Immature natural killer cell (primary cell): Measurements from ENCODE around the gene VWA7. TPM values are rescaled to one million over a fixed set of nuclear protein-coding genes. Genes with fewer than 3 reads are reported as not detected.

Source experiments
- DNase-seq, 3 donors: peaks; one replicate each; pipeline ENCODE4 v3.0.0; 2022; ENCODE audit warnings: mixed read lengths in 1 of 3
- H3K27ac Mint-ChIP-seq, 6 donors: one replicate each; pipeline ENCODE4 v1.8.0; 2020; ENCODE audit warnings: mixed read lengths in 6 of 6, mild to moderate bottlenecking in 5 of 6, inconsistent platforms in 4 of 6, moderate library complexity in 3 of 6
- H3K27me3 Mint-ChIP-seq, 3 donors: one replicate each; pipeline ENCODE4 v1.8.0; 2020 to 2021; ENCODE audit warnings: low read depth in 3 of 3, mild to moderate bottlenecking in 3 of 3, mixed read lengths in 3 of 3, moderate library complexity in 3 of 3, inconsistent platforms in 1 of 3
- H3K36me3 Mint-ChIP-seq, 3 donors: one replicate each; pipeline ENCODE4 v1.8.0; 2020; ENCODE audit warnings: mixed read lengths in 3 of 3, inconsistent platforms in 2 of 3, mild to moderate bottlenecking in 2 of 3
- H3K4me1 Mint-ChIP-seq, 2 donors: one replicate each; pipeline ENCODE4 v1.8.0; 2020; ENCODE audit warnings: inconsistent platforms in 2 of 2, mild to moderate bottlenecking in 2 of 2, mixed read lengths in 2 of 2, moderate library complexity in 1 of 2
- H3K4me3 Mint-ChIP-seq, 5 donors: one replicate each; pipeline ENCODE4 v1.8.0; 2020; ENCODE audit warnings: mild to moderate bottlenecking in 5 of 5, mixed read lengths in 5 of 5, inconsistent platforms in 3 of 5, moderate library complexity in 3 of 5
- H3K9me3 Mint-ChIP-seq, 6 donors: one replicate each; pipeline ENCODE4 v1.8.0; 2020; ENCODE audit warnings: mild to moderate bottlenecking in 6 of 6, mixed read lengths in 6 of 6, inconsistent platforms in 4 of 6, moderate library complexity in 3 of 6
- polyA plus RNA-seq, 3 donors: library from polyadenylated mRNA; unstranded; fragments of 300-500 nt; fragmentation: Illumina TruSeq; gene quantifications; one replicate each; pipeline ENCODE4 v1.2.3, GENCODE V29; 2021

Gene VWA7
- polyA plus RNA-seq, 3 donors from 2014 or later, result 0.21 to 1.8 (median 0.93) TPM

GRCh38 chr6:31736021-31736767 is 40.9 kb downstream of the VWA7 start, which contains the start of gene CLIC1:
Gene CLIC1, minus strand, starts transcription at chr6:31736530. Its CDS starts 230 bp downstream, at chr6:31736300.
- Mint-ChIP-seq H3K27me3 (peaks cover 8 to 28% (median 18%) of the 10 kb centered on the region in 3 donors), H3K27ac (peak within 1 kb of the TSS; percentile 94 to 99 (median 97)), H3K4me3 (peak within 1 kb of the TSS; percentile 88 to 98 (median 96)), H3K4me1 (peaks cover 77 to 86% of the 10 kb centered on the region in 2 donors), H3K9me3 (no peaks in the 10 kb centered on the region), H3K36me3 (peaks cover 9 to 22% (median 12%) of the 10 kb centered on the region in 3 donors)
- DNase-seq, result peak; percentile 71 to 74 (median 73)

DNA sequence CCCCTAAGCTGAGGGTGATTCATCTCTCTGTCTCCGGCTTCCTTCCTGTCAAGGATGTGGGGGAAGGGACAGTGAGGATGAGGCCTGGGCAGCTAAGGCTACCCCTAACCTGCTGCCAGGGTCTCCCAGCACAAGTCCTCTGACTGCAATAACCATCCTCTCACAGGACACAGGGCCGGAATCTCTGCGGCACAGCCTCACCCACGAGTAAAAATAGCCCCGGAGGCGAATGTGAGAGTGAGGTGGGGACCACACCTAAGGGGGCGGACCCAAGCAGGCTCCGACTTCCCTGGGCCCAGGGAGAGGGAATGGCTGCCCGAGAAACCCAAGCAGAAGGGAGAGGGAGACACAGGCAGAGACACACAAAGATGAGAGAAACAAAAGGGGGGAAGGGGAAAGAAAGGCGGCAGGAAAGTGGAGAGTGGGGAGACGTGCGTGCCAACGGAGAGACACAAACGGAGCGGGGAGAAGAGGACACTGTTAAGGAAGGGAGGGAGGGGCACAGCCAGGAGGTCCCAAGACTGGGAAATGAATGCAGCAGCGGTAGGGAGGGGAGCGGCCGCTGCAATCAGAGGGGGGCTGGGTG is 42.2 kb downstream of the VWA7 start:
- DNase-seq, result peak; percentile 65 to 73 (median 66)
- Mint-ChIP-seq H3K27me3 (peaks cover 6 to 28% (median 14%) of the 10 kb centered on the region in 3 donors), H3K27ac (peak overlapping the region; percentile 94 to 99 (median 97)), H3K36me3 (peaks cover 9 to 32% (median 12%) of the 10 kb centered on the region in 3 donors), H3K4me1 (peaks cover 78 to 86% of the 10 kb centered on the region in 2 donors), H3K4me3 (peak overlapping the region; percentile 88 to 98 (median 96)), H3K9me3 (no peaks in the 10 kb centered on the region)

DNA sequence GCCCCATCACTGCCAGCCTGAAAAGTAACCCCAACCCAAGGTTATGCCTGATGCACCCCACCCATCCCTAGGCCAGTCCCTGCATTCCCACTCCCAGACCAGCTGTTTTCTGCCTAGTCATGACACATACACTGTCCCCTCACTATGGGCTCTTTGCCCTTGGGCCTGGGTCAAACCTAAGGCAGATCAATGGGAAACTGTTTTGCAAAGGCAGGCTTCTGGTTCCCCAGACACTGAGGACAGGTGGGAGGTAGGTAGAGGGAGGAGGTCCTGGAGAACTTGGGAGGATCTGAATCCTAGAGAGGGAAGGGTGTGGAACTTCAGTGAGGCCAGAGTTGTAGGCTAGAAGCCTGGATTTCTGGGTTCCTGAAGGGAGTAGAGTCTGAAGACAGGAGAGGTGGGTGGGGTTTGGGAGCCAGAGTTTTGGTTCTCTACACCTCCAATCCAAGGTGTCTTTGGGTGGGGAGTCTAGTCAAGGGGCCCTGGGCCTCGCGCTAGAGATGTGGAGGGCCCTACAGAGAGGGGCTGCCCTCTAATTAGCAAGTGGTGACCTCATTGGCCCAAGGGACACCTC is 42.8 kb downstream of the VWA7 start:
- peaks cover 9 to 32% (median 12%) of the 10 kb centered on the region in 3 donors for H3K36me3 Mint-ChIP-seq
- H3K9me3 Mint-ChIP-seq, result no peaks in the 10 kb centered on the region
- peaks cover 76 to 84% of the 10 kb centered on the region in 2 donors for H3K4me1 Mint-ChIP-seq
- peak overlapping the region; percentile 88 to 98 (median 96) for H3K4me3 Mint-ChIP-seq
- H3K27ac Mint-ChIP-seq, result peak overlapping the region; percentile 94 to 99 (median 97)
- DNase-seq, result no peak
- peaks cover 2 to 24% (median 10%) of the 10 kb centered on the region in 3 donors for H3K27me3 Mint-ChIP-seq

GRCh38 chr6:31733734-31734133 is 43.4 kb downstream of the VWA7 start:
- H3K4me3 Mint-ChIP-seq, result peak overlapping the region; percentile 88 to 98 (median 96)
- no peaks in the 10 kb centered on the region for H3K9me3 Mint-ChIP-seq
- no peak for DNase-seq
- H3K36me3 Mint-ChIP-seq, result peaks cover 9 to 32% (median 12%) of the 10 kb centered on the region in 3 donors
- peaks cover 76 to 84% of the 10 kb centered on the region in 2 donors for H3K4me1 Mint-ChIP-seq
- H3K27me3 Mint-ChIP-seq, result peaks cover 2 to 22% (median 10%) of the 10 kb centered on the region in 3 donors
- peak overlapping the region; percentile 88 to 99 (median 97) for H3K27ac Mint-ChIP-seq

DNA sequence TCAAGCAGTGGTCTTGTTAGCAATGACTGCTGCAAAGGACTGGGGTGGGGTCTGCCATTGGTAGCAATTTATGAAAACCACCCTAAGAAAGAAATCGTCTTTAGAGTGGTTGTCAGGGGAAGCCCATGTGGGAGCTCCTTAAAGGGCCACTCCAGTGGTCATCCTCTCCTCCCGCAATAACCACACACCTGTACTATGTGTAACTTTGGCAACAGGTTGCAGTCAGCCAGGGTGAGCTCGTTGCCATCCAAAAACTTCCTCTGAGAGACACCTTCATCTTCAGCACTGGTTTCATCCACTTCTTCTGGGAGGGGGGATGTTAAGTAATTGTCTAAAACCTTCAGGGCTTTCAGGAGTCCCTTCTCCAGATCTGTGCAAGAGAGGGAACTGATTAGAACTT is 45.1 kb downstream of the VWA7 start:
- Mint-ChIP-seq H3K4me1 (peaks cover 75 to 81% of the 10 kb centered on the region in 2 donors), H3K9me3 (no peaks in the 10 kb centered on the region), H3K27ac (peak overlapping the region in 4 of 6 donors; percentile 16 to 83 (median 54)), H3K4me3 (peak overlapping the region in 2 of 5 donors; percentile 15 to 38), H3K36me3 (peaks cover 9 to 32% (median 12%) of the 10 kb centered on the region in 3 donors), H3K27me3 (peaks cover 2 to 16% (median 11%) of the 10 kb centered on the region in 3 donors)
- DNase-seq, result no peak

DNA sequence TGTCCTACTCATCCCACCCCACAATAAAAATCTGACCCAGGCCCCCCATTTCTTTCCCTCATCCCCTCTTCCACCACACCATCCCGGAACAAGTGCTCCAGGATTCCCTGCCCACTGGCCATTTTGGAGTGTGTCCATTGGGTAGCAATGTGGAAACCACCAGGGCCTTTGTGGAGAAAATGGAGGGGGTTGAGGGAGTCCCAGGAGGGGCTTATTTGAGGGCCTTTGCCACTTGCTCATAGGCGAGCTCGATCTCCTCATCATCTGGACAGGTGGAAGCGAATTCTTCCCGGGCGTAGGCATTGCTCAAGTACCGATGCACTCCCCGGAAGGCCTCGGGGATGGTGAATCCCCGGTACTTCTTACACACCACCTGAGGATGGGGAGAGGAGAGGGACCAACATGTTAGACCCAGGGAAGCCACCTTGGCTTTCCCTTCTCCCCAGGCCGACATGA is 46.5 kb downstream of the VWA7 start:
- peak overlapping the region; percentile 83 to 98 (median 92) for H3K27ac Mint-ChIP-seq
- peaks cover under 1 to 10% (median 6%) of the 10 kb centered on the region in 3 donors for H3K27me3 Mint-ChIP-seq
- no peaks in the 10 kb centered on the region for H3K9me3 Mint-ChIP-seq
- H3K4me1 Mint-ChIP-seq, result peaks cover 78 to 79% of the 10 kb centered on the region in 2 donors
- H3K36me3 Mint-ChIP-seq, result peaks cover 7 to 45% (median 22%) of the 10 kb centered on the region in 3 donors
- DNase-seq, result no peak
- peak overlapping the region; percentile 97 to 99 (median 99) for H3K4me3 Mint-ChIP-seq

DNA sequence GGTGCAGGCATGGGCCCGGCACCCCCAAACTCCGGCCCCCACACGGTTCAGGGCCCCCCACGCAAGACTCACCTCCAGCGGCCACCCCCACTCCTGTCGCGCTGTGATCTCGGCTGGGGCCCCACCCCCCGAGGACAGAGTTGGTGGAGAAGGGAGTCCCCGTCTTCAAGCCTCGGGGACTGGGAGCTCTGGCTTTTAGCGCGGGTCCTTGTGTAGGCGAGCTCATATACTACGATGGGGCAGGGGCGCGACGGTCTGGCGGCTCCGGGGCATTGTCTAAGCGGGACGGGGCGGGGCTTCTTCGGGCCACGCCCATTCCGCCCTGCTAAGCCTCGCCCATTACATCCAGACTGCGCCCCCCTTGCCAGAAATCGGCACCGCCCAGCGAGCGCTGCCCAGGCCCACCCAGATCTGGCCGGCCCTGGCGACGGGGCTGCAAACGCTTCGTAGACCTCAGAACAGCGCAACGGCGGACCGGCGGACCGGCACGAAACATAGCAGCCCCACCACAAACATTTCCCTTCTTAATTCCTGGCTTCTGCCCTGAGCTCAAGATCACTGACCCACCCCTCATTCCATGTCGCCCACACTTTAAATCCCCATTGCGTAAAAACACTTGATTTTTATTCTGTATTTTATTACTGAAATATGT is 47.0 kb downstream of the VWA7 start:
- Mint-ChIP-seq H3K4me1 (peaks cover 77 to 79% of the 10 kb centered on the region in 2 donors), H3K4me3 (peak overlapping the region; percentile 97 to 99 (median 99)), H3K27me3 (peaks cover 0 to 8% (median 2%) of the 10 kb centered on the region in 3 donors), H3K27ac (peak overlapping the region; percentile 83 to 98 (median 92)), H3K9me3 (no peaks in the 10 kb centered on the region), H3K36me3 (peaks cover 4 to 47% (median 22%) of the 10 kb centered on the region in 3 donors)
- DNase-seq, result peak; percentile 76 to 79 (median 79)

DNA sequence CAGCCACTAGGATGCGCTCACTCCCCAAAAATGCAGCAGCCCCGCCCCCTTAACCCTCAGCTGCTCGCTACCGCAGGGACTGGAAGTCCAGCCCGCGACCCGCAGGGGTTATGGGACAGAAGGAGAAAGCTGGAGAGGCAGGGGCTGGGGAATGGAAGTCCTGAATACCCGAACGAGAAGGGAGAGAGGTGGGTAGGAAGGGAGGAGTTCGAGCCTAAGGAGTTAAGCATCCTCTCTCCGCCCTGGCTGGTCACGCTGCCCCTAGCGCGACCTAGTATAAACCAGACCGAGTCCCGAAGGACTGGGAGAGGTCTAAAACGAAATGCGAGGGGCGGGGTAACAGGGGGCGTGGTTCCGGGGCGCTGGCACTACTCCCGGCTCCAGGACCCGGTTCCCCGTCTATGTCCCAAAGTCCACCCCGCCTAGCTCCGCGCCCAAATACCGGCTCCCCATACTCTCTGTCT is 47.6 kb downstream of the VWA7 start:
- Mint-ChIP-seq H3K9me3 (no peaks in the 10 kb centered on the region), H3K27me3 (peaks cover 0 to 4% (median 2%) of the 10 kb centered on the region in 3 donors), H3K4me3 (peak overlapping the region; percentile 97 to 99 (median 99)), H3K27ac (peak overlapping the region; percentile 83 to 98 (median 94)), H3K36me3 (peaks cover 4 to 47% (median 22%) of the 10 kb centered on the region in 3 donors), H3K4me1 (peaks cover 76 to 77% of the 10 kb centered on the region in 2 donors)
- peak; percentile 79 to 81 (median 80) for DNase-seq

- peak within 1 kb of the TSS; percentile 83 to 98 (median 94) for H3K27ac Mint-ChIP-seq
- DNase-seq, result no peak
- H3K9me3 Mint-ChIP-seq, result no peaks in the 10 kb centered on the region
- H3K4me1 Mint-ChIP-seq, result peaks cover 72 to 76% of the 10 kb centered on the region in 2 donors
- H3K27me3 Mint-ChIP-seq, result peaks cover 0 to 6% (median 2%) of the 10 kb centered on the region in 3 donors
- peak within 1 kb of the TSS; percentile 97 to 99 (median 99) for H3K4me3 Mint-ChIP-seq
- H3K36me3 Mint-ChIP-seq, result peaks cover 4 to 46% (median 22%) of the 10 kb centered on the region in 3 donors
These were observed 48.2 kb downstream of the VWA7 start, which contains the start of gene DDAH2 for GRCh38 chr6:31728767-31729514. Gene DDAH2, minus strand, starts transcription at chr6:31729299. Its CDS starts 138 bp downstream, at chr6:31729161.

- Mint-ChIP-seq H3K27me3 (peaks cover 0 to 6% (median 2%) of the 10 kb centered on the region in 3 donors), H3K27ac (peak overlapping the region; percentile 74 to 86 (median 84)), H3K9me3 (no peaks in the 10 kb centered on the region), H3K4me1 (peaks cover 71 to 72% of the 10 kb centered on the region in 2 donors), H3K4me3 (peak overlapping the region; percentile 97 to 99 (median 99)), H3K36me3 (peaks cover 4 to 37% (median 17%) of the 10 kb centered on the region in 3 donors)
- DNase-seq, result peak in 2 of 3 donors; percentile 19 to 29
These were observed 49.1 kb downstream of the VWA7 start for GRCh38 chr6:31727717-31728671.

DNA sequence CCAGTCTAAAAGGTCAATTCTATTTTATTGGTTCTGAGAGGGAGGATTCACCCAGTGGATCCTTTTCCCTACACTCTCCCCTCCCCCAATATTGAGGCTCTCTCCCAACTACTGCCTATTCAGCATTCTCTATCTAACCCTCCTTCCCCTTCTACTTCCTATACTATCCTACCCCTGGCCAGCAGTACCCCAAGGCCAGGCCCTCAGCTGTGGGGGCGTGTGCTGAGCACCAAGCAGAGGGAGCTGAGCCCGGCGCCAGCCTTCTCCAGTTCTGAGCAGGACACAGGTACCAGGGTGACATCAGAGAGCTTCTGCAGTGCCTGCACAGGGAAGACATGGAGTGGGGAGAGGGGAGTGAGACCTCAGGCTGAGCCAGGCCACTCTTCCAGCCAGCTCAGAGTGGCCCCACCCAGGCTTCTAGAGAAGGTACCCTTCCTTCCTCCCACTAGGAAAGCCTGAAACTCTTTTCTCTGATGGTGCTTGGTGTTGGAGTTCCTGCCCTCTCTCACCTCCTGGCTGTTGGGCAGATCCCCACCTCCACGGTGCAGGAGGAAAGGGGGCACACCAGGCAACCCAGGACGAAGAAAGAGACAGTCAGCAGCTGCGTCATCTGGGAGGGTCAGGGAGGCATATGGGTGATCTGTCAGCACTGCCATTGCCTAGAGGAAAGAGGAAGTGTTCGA is 50.0 kb downstream of the VWA7 start:
- Mint-ChIP-seq H3K36me3 (peaks cover 3 to 35% (median 17%) of the 10 kb centered on the region in 3 donors), H3K27me3 (peaks cover 0 to 6% (median 2%) of the 10 kb centered on the region in 3 donors), H3K4me3 (peak overlapping the region; percentile 61 to 80 (median 71)), H3K27ac (peak overlapping the region; percentile 74 to 86 (median 84)), H3K4me1 (peaks cover 68 to 73% of the 10 kb centered on the region in 2 donors), H3K9me3 (no peaks in the 10 kb centered on the region)
- DNase-seq, result no peak
